A673 (cell line): ENCODE measurements around the gene CDKAL1. TPM values are rescaled to one million over a fixed set of nuclear protein-coding genes. Genes with fewer than 3 reads are reported as not detected.

Source experiments
- BruUV-seq: library from RNA; stranded (reverse); fragments of 400-500 nt; replicated peaks from 2 replicates; lab custom pipeline; 2021; lab: Mats Ljungman, UMichigan
- CTCF ChIA-PET: fragments of 300-600 bp; sonication (Branson Sonifier 250); formaldehyde crosslinking; loops from one replicate; lab custom pipeline; 2022; ENCODE audit warnings: antibody characterized with exemption; lab: Charles Lee
- POLR2A ChIA-PET: fragments of 300-600 bp; sonication (Branson Sonifier 250); formaldehyde crosslinking; loops from one replicate; lab custom pipeline; 2022; ENCODE audit warnings: antibody characterized with exemption; ENCODE audit not compliant: low non-redundant PET; lab: Charles Lee
- DNase-seq: peaks from one replicate; pipeline ENCODE4 v3.0.0-alpha.2; 2015; ENCODE audit warnings: low spot score
- H3K27ac ChIP-seq: fragments of 200-600 bp; sonication (generic); 2 replicates; pipeline ENCODE4 v1.5.1; 2016; ENCODE audit warnings: mixed run types, low read depth, mild to moderate bottlenecking, mixed read lengths, antibody characterized with exemption, low read length; ENCODE audit not compliant: poor library complexity, severe bottlenecking
- H3K27me3 ChIP-seq: fragments of 200-600 bp; sonication (generic); replicated peaks from 2 replicates; pipeline ENCODE4 v1.6.1; 2017; ENCODE audit warnings: mixed run types, low read depth, mild to moderate bottlenecking, mixed read lengths, antibody characterized with exemption, low read length; ENCODE audit not compliant: insufficient read depth, poor library complexity
- H3K36me3 ChIP-seq: fragments of 200-600 bp; sonication (generic); 2 replicates; pipeline ENCODE4 v1.6.1; 2016; ENCODE audit warnings: mixed run types, mild to moderate bottlenecking, mixed read lengths, antibody characterized with exemption, low read length; ENCODE audit not compliant: insufficient read depth, poor library complexity, severe bottlenecking
- H3K4me1 ChIP-seq: fragments of 200-600 bp; sonication (generic); 2 replicates; pipeline ENCODE4 v1.6.1; 2017; ENCODE audit warnings: mixed run types, mild to moderate bottlenecking, mixed read lengths, antibody characterized with exemption, low read length; ENCODE audit not compliant: insufficient read depth, poor library complexity, severe bottlenecking
- H3K4me3 ChIP-seq: fragments of 200-600 bp; sonication (generic); 2 replicates; pipeline ENCODE4 v1.5.1; 2016; ENCODE audit warnings: low read depth, mixed run types, mild to moderate bottlenecking, mixed read lengths, low read length; ENCODE audit not compliant: poor library complexity, severe bottlenecking
- H3K9me3 ChIP-seq: fragments of 200-600 bp; sonication (generic); 2 replicates; pipeline ENCODE4 v1.6.1; 2016; ENCODE audit warnings: mixed run types, low read depth, mild to moderate bottlenecking, mixed read lengths, antibody characterized with exemption, low read length; ENCODE audit not compliant: poor library complexity, severe bottlenecking
- EZH2 ChIP-seq: fragments of 200-600 bp; sonication (generic); IDR thresholded peaks from 2 replicates; pipeline ENCODE4 v1.6.1; 2017; ENCODE audit warnings: borderline replicate concordance, low read depth, mild to moderate bottlenecking, mixed read lengths, antibody characterized with exemption, low read length; ENCODE audit not compliant: poor library complexity, severe bottlenecking
- intact Hi-C: fragments of 100-400 bp; cut with micrococcal nuclease; formaldehyde crosslinking; loops from one replicate; pipeline ENCODE4 v1.10.0; 2022; ENCODE audit not compliant: unreplicated experiment
- total RNA-seq: library from RNA; stranded (reverse); gene quantifications from 2 replicates; pipeline ENCODE4 v1.2.3, GENCODE V29; 2021
- TF ChIP-seq, protein P1 (sequence below): fragments of 300-800, 200-600 bp; sonication (generic); conservative IDR thresholded peaks from 2 replicates; pipeline ENCODE4 v1.5.1; 2017; ENCODE audit warnings: low read depth, mild to moderate bottlenecking, antibody characterized with exemption, low read length, moderate library complexity, mixed read lengths

CDKAL1 gene
- total RNA-seq, 1 experiment from 2014 or later, result 35.5 TPM

DNA sequence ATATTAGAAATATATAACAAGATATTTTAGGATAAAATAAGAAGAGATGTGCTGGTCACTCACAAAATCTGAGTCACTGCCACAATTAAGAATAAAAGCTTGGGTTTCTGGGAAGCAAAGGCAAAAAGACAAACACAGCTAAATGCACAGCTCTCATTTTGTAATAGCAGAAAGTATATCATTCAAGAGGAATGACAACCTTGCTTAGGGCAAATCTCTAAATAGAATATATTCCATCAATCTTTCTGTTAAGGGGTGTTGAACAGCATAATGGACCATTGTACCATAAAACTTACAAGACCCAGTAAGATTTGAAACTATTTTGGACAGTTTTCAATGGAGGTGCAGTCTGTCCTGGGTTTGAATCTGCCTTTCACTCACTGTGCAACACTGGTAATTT, 594.3 kb downstream of the CDKAL1 start:
- BruUV-seq, result no TSS peak
- no peaks in the 10 kb centered on the region for H3K27me3 ChIP-seq
- no peak overlapping the region for H3K27ac ChIP-seq
- no peak for DNase-seq
- no peaks in the 10 kb centered on the region for H3K36me3 ChIP-seq
- peaks cover 17% of the 10 kb centered on the region for H3K4me1 ChIP-seq
- no peaks in the 10 kb centered on the region for H3K9me3 ChIP-seq
- TF ChIP-seq, protein P1, sequence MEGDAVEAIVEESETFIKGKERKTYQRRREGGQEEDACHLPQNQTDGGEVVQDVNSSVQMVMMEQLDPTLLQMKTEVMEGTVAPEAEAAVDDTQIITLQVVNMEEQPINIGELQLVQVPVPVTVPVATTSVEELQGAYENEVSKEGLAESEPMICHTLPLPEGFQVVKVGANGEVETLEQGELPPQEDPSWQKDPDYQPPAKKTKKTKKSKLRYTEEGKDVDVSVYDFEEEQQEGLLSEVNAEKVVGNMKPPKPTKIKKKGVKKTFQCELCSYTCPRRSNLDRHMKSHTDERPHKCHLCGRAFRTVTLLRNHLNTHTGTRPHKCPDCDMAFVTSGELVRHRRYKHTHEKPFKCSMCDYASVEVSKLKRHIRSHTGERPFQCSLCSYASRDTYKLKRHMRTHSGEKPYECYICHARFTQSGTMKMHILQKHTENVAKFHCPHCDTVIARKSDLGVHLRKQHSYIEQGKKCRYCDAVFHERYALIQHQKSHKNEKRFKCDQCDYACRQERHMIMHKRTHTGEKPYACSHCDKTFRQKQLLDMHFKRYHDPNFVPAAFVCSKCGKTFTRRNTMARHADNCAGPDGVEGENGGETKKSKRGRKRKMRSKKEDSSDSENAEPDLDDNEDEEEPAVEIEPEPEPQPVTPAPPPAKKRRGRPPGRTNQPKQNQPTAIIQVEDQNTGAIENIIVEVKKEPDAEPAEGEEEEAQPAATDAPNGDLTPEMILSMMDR, result no peak
- no peak for TF ChIP-seq EZH2
- intact Hi-C loops, result no loop called here
- POLR2A ChIA-PET, result no interaction called here
- H3K4me3 ChIP-seq, result no peak overlapping the region
- CTCF ChIA-PET, result no interaction called here

DNA sequence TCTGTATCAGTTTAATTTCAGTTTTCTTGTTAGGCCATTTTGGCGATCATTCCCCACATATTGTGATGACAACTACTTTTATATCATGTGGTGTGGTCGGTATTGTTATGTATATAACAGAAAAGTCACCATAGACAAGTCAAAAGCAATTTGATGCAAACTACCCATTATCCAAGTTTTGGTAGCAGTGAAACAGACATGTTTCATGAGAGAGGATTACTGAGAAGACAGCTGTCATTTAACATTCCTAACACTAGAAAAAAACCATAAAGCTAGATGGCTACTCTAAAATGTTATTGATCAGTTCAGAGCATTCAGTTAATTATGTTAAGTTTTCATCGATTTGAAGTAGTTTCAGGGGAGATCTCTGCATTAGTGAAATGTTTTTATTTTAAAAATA, 597.1 kb downstream of the CDKAL1 start:
- TF ChIP-seq EZH2, result no peak
- TF ChIP-seq, protein P1, result no peak
- peaks cover 30% of the 10 kb centered on the region for H3K4me1 ChIP-seq
- no peaks in the 10 kb centered on the region for H3K9me3 ChIP-seq
- no peak overlapping the region for H3K4me3 ChIP-seq
- no peak for DNase-seq
- CTCF ChIA-PET, result no interaction called here
- H3K27me3 ChIP-seq, result no peaks in the 10 kb centered on the region
- intact Hi-C loops, result no loop called here
- H3K36me3 ChIP-seq, result no peaks in the 10 kb centered on the region
- H3K27ac ChIP-seq, result no peak overlapping the region
- POLR2A ChIA-PET, result no interaction called here
- no TSS peak for BruUV-seq

DNA sequence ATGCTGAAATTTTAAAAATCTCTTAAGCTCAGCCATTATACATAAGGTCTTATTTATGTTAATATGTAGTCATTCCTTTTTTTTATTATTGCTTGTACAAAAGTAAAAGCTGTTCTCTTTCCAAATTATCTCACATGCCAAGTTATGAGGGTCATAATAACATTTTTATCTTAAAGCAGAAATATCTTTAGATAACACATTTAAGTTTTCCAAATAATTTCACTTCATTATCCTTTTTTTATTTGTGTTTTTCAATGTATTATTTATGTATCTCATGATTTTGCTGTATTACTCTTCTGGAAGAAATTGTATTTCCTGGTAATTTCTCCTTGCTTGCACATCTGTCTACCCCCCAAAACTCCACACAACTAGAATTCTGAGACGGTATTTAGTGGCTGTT, 598.2 kb downstream of the CDKAL1 start:
- ChIA-PET CTCF (interaction anchor here (0.5 kb wide), 1 partner anchor 456 kb away, joined by 12 read pairs; no protein-coding TSS in a partner anchor), POLR2A (no interaction called here)
- BruUV-seq, result no TSS peak

More for the DNA sequence above, 598.2 kb downstream of the CDKAL1 start:
- no peaks in the 10 kb centered on the region for H3K27me3 ChIP-seq
- H3K36me3 ChIP-seq, result no peaks in the 10 kb centered on the region
- no peaks in the 10 kb centered on the region for H3K9me3 ChIP-seq
- H3K4me1 ChIP-seq, result peaks cover 30% of the 10 kb centered on the region
- H3K27ac ChIP-seq, result no peak overlapping the region
- intact Hi-C loops, result no loop called here
- DNase-seq, result no peak
- TF ChIP-seq EZH2, result no peak
- TF ChIP-seq, protein P1, result no peak
- no peak overlapping the region for H3K4me3 ChIP-seq
